IMR-90 (cell line): ENCODE measurements around the gene PREB. TPM values are rescaled to one million over a fixed set of nuclear protein-coding genes. Genes with fewer than 3 reads are reported as not detected.

Experiments
- ATAC-seq: fragments of 200-7000 bp; cut with Tn5 transposase; 2 replicates; pipeline ENCODE4 v1.9.1; 2020; ENCODE audit warnings: low read depth, mild to moderate bottlenecking, moderate library complexity
- BruUV-seq: library from RNA; stranded (reverse); fragments of 400-500 nt; replicated peaks from 2 replicates; lab custom pipeline; 2021; lab: Mats Ljungman, UMichigan
- CTCF ChIA-PET: fragments of 300-600 bp; formaldehyde crosslinking; extraction: SDS; loops from one replicate; lab custom pipeline; 2021; ENCODE audit warnings: antibody characterized with exemption; lab: Yijun Ruan, JAX
- POLR2A ChIA-PET: fragments of 300-600 bp; sonication (Branson Sonifier 250); formaldehyde crosslinking; loops from one replicate; lab custom pipeline; 2022; ENCODE audit warnings: antibody characterized with exemption; ENCODE audit not compliant: unreplicated experiment; lab: Charles Lee
- DNase-seq: peaks from one replicate; pipeline ENCODE4 v3.0.0; 2013
- H2AFZ ChIP-seq: replicated peaks from 2 replicates; pipeline ENCODE3; 2013; ENCODE audit warnings: low read length, mild to moderate bottlenecking; ENCODE audit not compliant: poor library complexity
- H2AK5ac ChIP-seq: 2 replicates; pipeline ENCODE4 v1.6.1; 2013; ENCODE audit warnings: low read depth, low read length, inconsistent platforms
- H2AK9ac ChIP-seq: replicated peaks from 2 replicates; pipeline ENCODE3; 2013; ENCODE audit warnings: mild to moderate bottlenecking, low read depth, low read length, moderate library complexity; ENCODE audit not compliant: poor library complexity
- H2BK120ac ChIP-seq: 2 replicates; pipeline ENCODE4 v1.6.1; 2013; ENCODE audit warnings: low read depth, low read length, inconsistent platforms
- H2BK15ac ChIP-seq: 3 replicates; pipeline ENCODE4 v1.6.1; 2013; ENCODE audit warnings: low read depth, low read length, inconsistent platforms
- H2BK20ac ChIP-seq: 2 replicates; pipeline ENCODE4 v1.6.1; 2013; ENCODE audit warnings: low read depth, mild to moderate bottlenecking, inconsistent platforms, low read length, moderate library complexity
- H2BK5ac ChIP-seq: 2 replicates; pipeline ENCODE4 v1.6.1; 2013; ENCODE audit warnings: mild to moderate bottlenecking, low read depth, low read length, inconsistent platforms; ENCODE audit not compliant: poor library complexity, severe bottlenecking
- H3K14ac ChIP-seq: replicated peaks from 2 replicates; pipeline ENCODE4 v1.6.1; 2013; ENCODE audit warnings: low read depth, low read length, inconsistent platforms
- H3K18ac ChIP-seq: 2 replicates; pipeline ENCODE4 v1.6.1; 2013; ENCODE audit warnings: low read depth, low read length, control low read depth
- H3K23ac ChIP-seq: 2 replicates; pipeline ENCODE4 v1.6.1; 2013; ENCODE audit warnings: low read depth, low read length, inconsistent platforms
- H3K27ac ChIP-seq: 2 replicates; pipeline ENCODE4 v1.5.1; 2013; ENCODE audit warnings: mild to moderate bottlenecking, control low read depth, low read length; ENCODE audit not compliant: insufficient read depth
- H3K27me3 ChIP-seq: 2 replicates; pipeline ENCODE4 v1.6.1; 2013; ENCODE audit warnings: low read length; ENCODE audit not compliant: control insufficient read depth, insufficient read depth
- H3K36me3 ChIP-seq: 2 replicates; pipeline ENCODE4 v1.6.1; 2013; ENCODE audit warnings: low read length, mixed read lengths; ENCODE audit not compliant: control insufficient read depth, insufficient read depth
- H3K4ac ChIP-seq: 2 replicates; pipeline ENCODE4 v1.6.1; 2013; ENCODE audit warnings: low read depth, low read length, inconsistent platforms
- H3K4me1 ChIP-seq: 2 replicates; pipeline ENCODE4 v1.6.1; 2013; ENCODE audit warnings: low read length, mixed read lengths; ENCODE audit not compliant: control insufficient read depth, insufficient read depth
- H3K4me2 ChIP-seq: 2 replicates; pipeline ENCODE4 v1.6.1; 2013; ENCODE audit warnings: low read depth, mild to moderate bottlenecking, control low read depth, low read length, moderate library complexity
- H3K4me3 ChIP-seq: 2 replicates; pipeline ENCODE4 v1.5.1; 2013; ENCODE audit warnings: low read depth, mild to moderate bottlenecking, control low read depth, low read length, moderate library complexity; ENCODE audit not compliant: insufficient read depth
- H3K56ac ChIP-seq: 2 replicates; pipeline ENCODE4 v1.6.1; 2013; ENCODE audit warnings: low read length, inconsistent platforms; ENCODE audit not compliant: insufficient read depth; ENCODE audit errors: extremely low read depth
- H3K79me1 ChIP-seq, 2 experiments: 2 replicates each; pipeline ENCODE4 v1.6.1; 2013; ENCODE audit warnings: low read length in 2 of 2, inconsistent platforms in 1 of 2, low read depth in 1 of 2
- H3K9ac ChIP-seq: 2 replicates; pipeline ENCODE4 v1.6.1; 2013; ENCODE audit warnings: low read depth, low read length, control low read depth
- H3K9me1 ChIP-seq: 2 replicates; pipeline ENCODE4 v1.6.1; 2013; ENCODE audit warnings: low read length, inconsistent platforms; ENCODE audit not compliant: insufficient read depth
- H3K9me3 ChIP-seq: 2 replicates; pipeline ENCODE4 v1.6.1; 2013; ENCODE audit warnings: low read length; ENCODE audit not compliant: control insufficient read depth, insufficient read depth
- H4K20me1 ChIP-seq: 2 replicates; pipeline ENCODE4 v1.6.1; 2013; ENCODE audit warnings: low read length, inconsistent platforms; ENCODE audit not compliant: insufficient read depth
- H4K5ac ChIP-seq: 2 replicates; pipeline ENCODE4 v1.6.1; 2013; ENCODE audit warnings: mild to moderate bottlenecking, low read depth, low read length, control low read depth
- H4K8ac ChIP-seq, 2 experiments: 2 replicates each; pipeline ENCODE4 v1.6.1; 2013; ENCODE audit warnings: low read depth in 2 of 2, low read length in 2 of 2, control low read depth in 1 of 2, inconsistent platforms in 1 of 2
- H4K91ac ChIP-seq: 2 replicates; pipeline ENCODE4 v1.6.1; 2013; ENCODE audit warnings: low read depth, low read length, inconsistent platforms; ENCODE audit not compliant: insufficient read depth
- BHLHE40 ChIP-seq: fragments of 150-350 bp; IDR thresholded peaks from 2 replicates; pipeline ENCODE4 v1.6.1; 2016; ENCODE audit warnings: mild to moderate bottlenecking, low read depth, low read length
- CEBPB ChIP-seq: IDR thresholded peaks from 2 replicates; pipeline ENCODE4 v1.6.1; 2012; ENCODE audit warnings: low read depth, low read length, improper control_type of control experiment
- NFE2L2 ChIP-seq: fragments of 150-350 bp; IDR thresholded peaks from 2 replicates; pipeline ENCODE4 v1.6.1; 2016; ENCODE audit warnings: low read depth, mild to moderate bottlenecking, low read length
- RFX5 ChIP-seq: IDR thresholded peaks from 2 replicates; pipeline ENCODE4 v1.8.0; 2012; ENCODE audit warnings: low read depth, mild to moderate bottlenecking, low read length, moderate library complexity
- SMC3 ChIP-seq: fragments of 150-350 bp; IDR thresholded peaks from 2 replicates; pipeline ENCODE4 v1.6.1; 2016; ENCODE audit warnings: low read depth, mild to moderate bottlenecking, antibody characterized with exemption, low read length, moderate library complexity
- USF2 ChIP-seq: fragments of 150-350 bp; IDR thresholded peaks from 2 replicates; pipeline ENCODE4 v1.6.1; 2017; ENCODE audit warnings: mild to moderate bottlenecking, antibody characterized with exemption, low read length, low read depth
- WGBS, 2 experiments: methylation state at CpG; one replicate each; pipeline versions ENCODE4 v1.1.5 to v1.1.7; 2013; ENCODE audit warnings: missing lambda C conversion rate in 2 of 2; ENCODE audit not compliant: insufficient read length in 1 of 2; ENCODE audit errors: extremely low coverage in 2 of 2; 5-methylcytosine and 5-hydroxymethylcytosine counted together
- dilution Hi-C: fragments of 300-500 bp; cut with HindIII; formaldehyde crosslinking; loops from one replicate; pipeline ENCODE4 v1.14.3; 2018; ENCODE audit warnings: low sequenced_read_pairs; ENCODE audit not compliant: unreplicated experiment
- in situ Hi-C: fragments of 300-500 bp; cut with MboI; formaldehyde crosslinking; loops from 3 replicates; pipeline ENCODE4 v1.14.3; 2019; ENCODE audit warnings: low sequenced_read_pairs, inconsistent platforms, mixed read lengths
- intact Hi-C: fragments of 100-400 bp; cut with micrococcal nuclease; formaldehyde crosslinking; loops from 2 replicates; pipeline ENCODE4 v1.10.0; 2022
- polyA plus RNA-seq, 3 experiments: library from polyadenylated mRNA; depleted of rRNA; stranded (reverse); fragments of >200 nt; gene quantifications; 2 replicates each; pipeline ENCODE4 v1.2.3, GENCODE V29; 2012; ENCODE audit warnings: low replicate concordance in 1 of 3
- total RNA-seq: library from RNA; depleted of rRNA; stranded (reverse); fragments of >200 nt; gene quantifications from 2 replicates; pipeline ENCODE4 v1.2.3, GENCODE V29; 2012
- TF ChIP-seq, protein P1 (sequence below): fragments of 150-350 bp; IDR thresholded peaks from 2 replicates; pipeline ENCODE4 v1.6.1; 2016; ENCODE audit warnings: low read depth, mild to moderate bottlenecking, low read length, moderate library complexity, borderline replicate concordance

The PREB gene
- total and polyA plus RNA-seq, 2 of the 4 experiments (the other 2 are of a cell fraction), result 38.9 to 52.2 TPM

DNA sequence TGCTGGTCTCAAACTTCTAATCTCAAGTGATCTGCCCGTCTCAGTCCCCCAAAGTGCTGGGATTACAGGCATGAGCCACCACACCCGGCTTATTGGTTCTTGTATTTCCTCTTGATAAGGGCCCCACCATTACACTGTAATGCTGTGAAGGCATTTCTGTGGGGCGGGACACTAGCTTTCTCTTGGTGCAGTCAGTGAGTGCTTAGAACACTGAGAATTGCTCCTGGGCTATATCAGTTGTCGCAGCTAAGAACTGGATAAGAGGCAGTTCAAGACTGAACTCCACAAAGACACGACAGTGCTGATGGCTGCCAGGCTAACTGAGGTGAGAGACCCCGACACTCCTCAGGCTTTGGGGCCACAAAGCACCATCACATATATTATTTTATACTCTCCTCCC, 45.8 kb downstream of the PREB start:
- H3K23ac ChIP-seq, result no peak overlapping the region
- BruUV-seq, result no TSS peak
- 85% methylated on average over 4 of the region's 6 CpGs; no CpG with 5 or more reads in 1 of the 2 experiments for WGBS, 2 experiments
- H2AFZ ChIP-seq, result no peak overlapping the region
- H3K9me1 ChIP-seq, result no peaks in the 10 kb centered on the region; the same call in 1 of the 2 replicates
- in situ Hi-C loops (no loop called here), dilution Hi-C loops (no loop called here), intact Hi-C loops (loop anchor here (5.0 kb wide), 1 partner anchor 241 kb away; the partner anchor contains the start of gene DPYSL5)
- H3K18ac ChIP-seq, result no peak overlapping the region
- no peak overlapping the region for H3K4me2 ChIP-seq
- H3K9ac ChIP-seq, result no peak overlapping the region
- no peak overlapping the region for H2AK9ac ChIP-seq
- H3K79me1 ChIP-seq, result peaks cover 0 to 14% of the 10 kb centered on the region in 2 experiments; a peak in 1 of 4 replicates
- H4K91ac ChIP-seq, result no peak overlapping the region
- H4K5ac ChIP-seq, result no peak overlapping the region
- H3K27ac ChIP-seq, result no peak overlapping the region
- H2BK15ac ChIP-seq, result no peak overlapping the region
- H3K4me3 ChIP-seq, result no peak overlapping the region
- H3K27me3 ChIP-seq, result no peaks in the 10 kb centered on the region
- H2BK20ac ChIP-seq, result no peak overlapping the region
- H3K14ac ChIP-seq, result no peak overlapping the region
- H2BK120ac ChIP-seq, result no peak overlapping the region
- H3K4ac ChIP-seq, result no peak overlapping the region
- ChIA-PET POLR2A (interaction anchor here (0.9 kb wide), 1 partner anchor 130 kb away, joined by 3 read pairs; no protein-coding TSS in a partner anchor), CTCF (no interaction called here)
- peaks cover 6% of the 10 kb centered on the region for H3K4me1 ChIP-seq
- no peaks in the 10 kb centered on the region for H3K9me3 ChIP-seq
- no peak for DNase-seq
- H2AK5ac ChIP-seq, result no peak overlapping the region
- ATAC-seq, result no peak
- no peak overlapping the region for H3K56ac ChIP-seq
- H3K36me3 ChIP-seq, result peaks cover 7% of the 10 kb centered on the region; the same call in 1 of the 2 replicates
- H2BK5ac ChIP-seq, result no peak overlapping the region
- no peak overlapping the region for H4K8ac ChIP-seq
- TF ChIP-seq NFE2L2, result no peak
- no peak for TF ChIP-seq RFX5
- no peak for TF ChIP-seq CEBPB
- TF ChIP-seq, protein P1, sequence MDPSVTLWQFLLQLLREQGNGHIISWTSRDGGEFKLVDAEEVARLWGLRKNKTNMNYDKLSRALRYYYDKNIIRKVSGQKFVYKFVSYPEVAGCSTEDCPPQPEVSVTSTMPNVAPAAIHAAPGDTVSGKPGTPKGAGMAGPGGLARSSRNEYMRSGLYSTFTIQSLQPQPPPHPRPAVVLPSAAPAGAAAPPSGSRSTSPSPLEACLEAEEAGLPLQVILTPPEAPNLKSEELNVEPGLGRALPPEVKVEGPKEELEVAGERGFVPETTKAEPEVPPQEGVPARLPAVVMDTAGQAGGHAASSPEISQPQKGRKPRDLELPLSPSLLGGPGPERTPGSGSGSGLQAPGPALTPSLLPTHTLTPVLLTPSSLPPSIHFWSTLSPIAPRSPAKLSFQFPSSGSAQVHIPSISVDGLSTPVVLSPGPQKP, result no peak
- no peak for TF ChIP-seq SMC3
- TF ChIP-seq BHLHE40, result no peak
- no peak for TF ChIP-seq USF2
- H4K20me1 ChIP-seq, result no peaks in the 10 kb centered on the region; the same call in 1 of the 2 replicates
